CD4-positive, alpha-beta T cell (primary cell): Measurements from ENCODE around the gene MAN1B1. TPM values are rescaled to one million over a fixed set of nuclear protein-coding genes. Genes with fewer than 3 reads are reported as not detected.

Experiments used
- ATAC-seq: fragments of 200-7000 bp; cut with Tn5 transposase; one replicate; pipeline ENCODE4 v1.10.0; 2022; ENCODE audit warnings: mild to moderate bottlenecking; ENCODE audit not compliant: poor library complexity
- CTCF ChIA-PET: fragments of 350-600 bp; sonication (Branson Sonifier 250); formaldehyde crosslinking; loops from one replicate; lab custom pipeline; 2021; ENCODE audit warnings: antibody characterized with exemption, inconsistent platforms; lab: Charles Lee
- POLR2A ChIA-PET: fragments of 350-600 bp; sonication (Branson Sonifier 250); formaldehyde crosslinking; loops from one replicate; lab custom pipeline; 2021; ENCODE audit warnings: antibody characterized with exemption, inconsistent platforms; lab: Charles Lee
- DNase-seq, 14 experiments: peaks; one replicate each; pipeline ENCODE4 v3.0.0-alpha.2; 2013 to 2020; ENCODE audit warnings: mixed read lengths in 2 of 14
- H3K27ac ChIP-seq, 2 donors: one replicate each; pipeline versions ENCODE4 v1.5.1 to v1.7.0; 2013; ENCODE audit warnings: low read length in 2 of 2, low read depth in 1 of 2, mild to moderate bottlenecking in 1 of 2
- H3K27me3 ChIP-seq, 2 experiments: 1 replicate in 1 of 2; 2 replicates in 1 of 2; pipeline versions ENCODE4 v1.6.1 to v1.7.0; 2013; ENCODE audit warnings: low read length in 2 of 2, control low read depth in 1 of 2, mild to moderate bottlenecking in 1 of 2, moderate library complexity in 1 of 2; ENCODE audit not compliant: insufficient read depth in 2 of 2, control insufficient read depth in 1 of 2
- H3K36me3 ChIP-seq: one replicate; pipeline ENCODE4 v1.6.1; 2013; ENCODE audit warnings: low read length, control low read depth; ENCODE audit not compliant: insufficient read depth
- H3K4me1 ChIP-seq: one replicate; pipeline ENCODE4 v1.6.1; 2013; ENCODE audit warnings: low read length, control low read depth; ENCODE audit not compliant: insufficient read depth
- H3K4me3 ChIP-seq: one replicate; pipeline ENCODE4 v1.5.1; 2013; ENCODE audit warnings: mild to moderate bottlenecking, low read length, moderate library complexity
- H3K9me3 ChIP-seq, 2 experiments: 1 replicate in 1 of 2; 2 replicates in 1 of 2; pipeline versions ENCODE4 v1.6.1 to v1.7.0; 2013; ENCODE audit warnings: low read length in 2 of 2, mild to moderate bottlenecking in 2 of 2, control low read depth in 1 of 2, moderate library complexity in 1 of 2; ENCODE audit not compliant: control insufficient read depth in 1 of 2, insufficient read depth in 1 of 2
- H3K27ac Mint-ChIP-seq: one replicate; pipeline ENCODE4 v1.8.0; 2020; ENCODE audit warnings: mixed read lengths
- H3K27me3 Mint-ChIP-seq: one replicate; pipeline ENCODE4 v1.8.0; 2021; ENCODE audit warnings: mixed read lengths
- H3K36me3 Mint-ChIP-seq: one replicate; pipeline ENCODE4 v1.8.0; 2021; ENCODE audit warnings: low read depth, mixed read lengths
- H3K4me1 Mint-ChIP-seq: one replicate; pipeline ENCODE4 v1.8.0; 2021; ENCODE audit warnings: low read depth, mixed read lengths
- H3K4me3 Mint-ChIP-seq: one replicate; pipeline ENCODE4 v1.8.0; 2020; ENCODE audit warnings: mild to moderate bottlenecking, mixed read lengths
- H3K9me3 Mint-ChIP-seq: one replicate; pipeline ENCODE4 v1.8.0; 2020; ENCODE audit warnings: mixed read lengths
- intact Hi-C, 2 experiments: fragments of 100-400 bp; cut with DNase I in 1 of 2; cut with micrococcal nuclease in 1 of 2; formaldehyde crosslinking; loops; one replicate each; pipeline versions ENCODE4 v1.15.1 to v1.9.0; 2023 to 2025; cut with DNase I, micrococcal nuclease
- total RNA-seq, 174 experiments: library from RNA in 2 of 174; stranded (reverse) in 2 of 174; gene quantifications; one replicate each; pipeline ENCODE4 v1.2.3 and lab custom pipeline; 2021 to 2026
- TF ChIP-seq, protein P1 (sequence below): fragments of 200-600 bp; IDR thresholded peaks from one replicate; pipeline ENCODE4 v1.8.0; 2022; ENCODE audit warnings: antibody characterized with exemption, mild to moderate bottlenecking

Gene MAN1B1
- total RNA-seq, 2 experiments from 2014 or later = 60.9 to 66.9 TPM

DNA sequence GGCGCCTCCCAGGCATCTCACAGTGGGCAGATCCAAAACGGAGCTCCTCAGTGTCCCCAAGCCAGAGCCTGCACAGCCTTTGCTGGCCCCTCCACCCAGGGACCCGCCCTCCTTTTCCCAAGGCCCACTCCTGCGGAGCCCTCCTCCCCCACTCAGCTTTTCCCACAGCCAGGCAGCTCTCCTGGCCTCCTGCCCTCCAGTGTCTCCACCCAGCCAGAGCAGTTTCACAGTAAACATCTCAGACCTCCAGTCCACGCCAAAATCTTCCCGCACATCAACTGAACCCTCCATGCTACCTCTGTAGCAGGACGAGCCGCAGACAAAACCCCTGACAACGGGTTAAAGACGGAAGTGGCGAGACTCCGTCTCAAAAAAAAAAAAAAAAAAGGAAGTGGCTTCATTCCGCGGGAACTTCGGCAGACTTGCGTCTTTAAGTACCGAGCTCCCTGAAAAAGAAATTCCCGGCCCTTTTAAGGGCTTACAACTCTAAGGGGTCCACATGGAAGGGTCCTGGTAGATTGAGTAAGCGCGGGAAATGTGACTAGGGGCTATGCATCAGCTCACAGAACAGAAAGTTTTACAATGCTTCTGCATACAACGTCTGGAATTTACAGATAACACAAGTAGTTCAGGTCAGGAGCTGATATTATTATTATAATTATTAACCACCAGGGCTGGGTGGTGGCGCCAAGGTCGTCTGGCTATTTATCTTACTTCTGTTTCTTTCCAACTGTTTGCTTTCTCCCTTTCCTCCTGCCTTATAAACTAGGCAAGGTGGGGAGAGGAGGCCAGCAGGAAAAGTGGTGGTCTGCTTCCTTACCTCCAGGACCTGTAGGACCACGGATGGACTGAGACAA is 40.7 kb downstream of the MAN1B1 start:
- POLR2A ChIA-PET = interaction anchor here (0.6 to 1.2 kb wide), 6 partner anchors 12 to 113 kb away, joined by 3 to 5 read pairs (median 3); partner anchors contain the start of genes CYSRT1 and TUBB4B
- intact Hi-C loops = loop anchor here (2.0 to 10.0 kb wide), 4 partner anchors 40 to 95 kb away; partner anchors contain the start of genes ANAPC2 (in 1 of the 2), LRRC26 (in 1 of the 2), MAN1B1 (in 1 of the 2) and RNF208 (in 1 of the 2)
- CTCF ChIA-PET = interaction anchor here (1.0 to 2.1 kb wide), 4 partner anchors 32 to 109 kb away, joined by 3 to 6 read pairs (median 5); partner anchors contain the start of gene RNF224
- Mint-ChIP-seq H3K4me3 (peak overlapping the region; percentile 93), H3K36me3 (peaks cover 11% of the 10 kb centered on the region), H3K9me3 (no peaks in the 10 kb centered on the region), H3K4me1 (peaks cover 30% of the 10 kb centered on the region), H3K27ac (peak overlapping the region; percentile 81), H3K27me3 (no peaks in the 10 kb centered on the region)
- Histone ChIP-seq H3K9me3 (peaks cover 4 to 19% of the 10 kb centered on the region in 2 experiments), H3K4me3 (peak overlapping the region; percentile 72), H3K36me3 (no peaks in the 10 kb centered on the region), H3K4me1 (peaks cover 37% of the 10 kb centered on the region), H3K27me3 (no peaks in the 10 kb centered on the region), H3K27ac (peak overlapping the region; percentile 61 to 84)
- TF ChIP-seq, protein P1, sequence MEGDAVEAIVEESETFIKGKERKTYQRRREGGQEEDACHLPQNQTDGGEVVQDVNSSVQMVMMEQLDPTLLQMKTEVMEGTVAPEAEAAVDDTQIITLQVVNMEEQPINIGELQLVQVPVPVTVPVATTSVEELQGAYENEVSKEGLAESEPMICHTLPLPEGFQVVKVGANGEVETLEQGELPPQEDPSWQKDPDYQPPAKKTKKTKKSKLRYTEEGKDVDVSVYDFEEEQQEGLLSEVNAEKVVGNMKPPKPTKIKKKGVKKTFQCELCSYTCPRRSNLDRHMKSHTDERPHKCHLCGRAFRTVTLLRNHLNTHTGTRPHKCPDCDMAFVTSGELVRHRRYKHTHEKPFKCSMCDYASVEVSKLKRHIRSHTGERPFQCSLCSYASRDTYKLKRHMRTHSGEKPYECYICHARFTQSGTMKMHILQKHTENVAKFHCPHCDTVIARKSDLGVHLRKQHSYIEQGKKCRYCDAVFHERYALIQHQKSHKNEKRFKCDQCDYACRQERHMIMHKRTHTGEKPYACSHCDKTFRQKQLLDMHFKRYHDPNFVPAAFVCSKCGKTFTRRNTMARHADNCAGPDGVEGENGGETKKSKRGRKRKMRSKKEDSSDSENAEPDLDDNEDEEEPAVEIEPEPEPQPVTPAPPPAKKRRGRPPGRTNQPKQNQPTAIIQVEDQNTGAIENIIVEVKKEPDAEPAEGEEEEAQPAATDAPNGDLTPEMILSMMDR = no peak
- ATAC-seq (no peak), DNase-seq (peak in 7 of 14 experiments; percentile 22 to 80 (median 56))

DNA sequence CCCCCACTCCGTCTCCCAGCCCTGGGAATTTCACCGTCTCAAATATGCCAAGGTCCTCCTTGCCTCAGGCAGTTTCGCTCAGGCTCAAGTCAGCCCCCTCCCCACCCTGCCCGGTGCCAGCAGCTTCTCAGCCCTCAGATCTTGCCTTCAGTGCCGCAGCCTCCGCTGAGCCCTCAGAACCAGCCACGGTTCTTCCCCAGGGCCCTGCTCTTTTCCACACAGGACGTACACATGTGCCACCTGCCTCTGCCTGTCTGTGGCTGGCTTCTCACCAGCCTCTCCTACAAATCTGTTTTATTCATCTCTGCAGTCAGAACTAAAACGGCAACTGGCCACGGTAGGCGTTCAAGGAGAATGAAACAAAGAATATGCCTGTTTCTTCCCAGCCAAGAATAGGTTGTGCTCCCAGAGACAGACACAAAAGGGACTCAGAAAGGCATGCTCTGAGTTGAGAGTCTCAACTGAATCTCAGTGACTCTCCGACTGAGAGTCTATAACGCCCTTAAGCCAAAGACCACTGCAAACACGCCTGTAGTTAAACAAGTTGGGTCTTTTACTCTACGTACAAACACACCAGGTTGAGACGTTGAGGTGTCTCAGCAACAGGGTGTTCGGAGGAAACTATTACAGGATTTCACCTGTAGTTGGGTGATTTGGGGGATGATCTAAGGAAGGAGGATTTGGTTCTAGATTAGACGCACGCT is 41.5 kb downstream of the MAN1B1 start:
- Mint-ChIP-seq H3K36me3 (peaks cover 11% of the 10 kb centered on the region), H3K4me1 (peaks cover 30% of the 10 kb centered on the region), H3K27ac (peak overlapping the region; percentile 81), H3K4me3 (peak overlapping the region; percentile 93), H3K9me3 (no peaks in the 10 kb centered on the region), H3K27me3 (peaks cover 5% of the 10 kb centered on the region)
- TF ChIP-seq, protein P1 = no peak
- Histone ChIP-seq H3K27me3 (peaks cover 0 to 4% of the 10 kb centered on the region in 2 experiments), H3K4me1 (peaks cover 37% of the 10 kb centered on the region), H3K27ac (peak overlapping the region; percentile 63 to 84), H3K4me3 (peak overlapping the region; percentile 72), H3K36me3 (no peaks in the 10 kb centered on the region), H3K9me3 (peaks cover 4 to 19% of the 10 kb centered on the region in 2 experiments)
- intact Hi-C loops = loop anchor here (2.0 to 10.0 kb wide), 4 partner anchors 41 to 94 kb away; partner anchors contain the start of genes ANAPC2 (in 1 of the 2), LRRC26 (in 1 of the 2), MAN1B1 (in 1 of the 2) and RNF208 (in 1 of the 2)
- POLR2A ChIA-PET = interaction anchor here (0.6 to 3.7 kb wide), 7 partner anchors 33 to 113 kb away, joined by 3 to 32 read pairs (median 5); partner anchors contain the start of genes CYSRT1, MAN1B1 and TUBB4B
- CTCF ChIA-PET = interaction anchor here (1.0 to 2.0 kb wide), 5 partner anchors 42 to 108 kb away, joined by 3 to 7 read pairs (median 5); partner anchors contain the start of genes MAN1B1, RNF224 and SSNA1
- DNase-seq (peak in 2 of 14 experiments; percentile 55 to 65), ATAC-seq (no peak)
